ENCODE measurements around the gene CUX1. TPM values are rescaled to one million over a fixed set of nuclear protein-coding genes. Genes with fewer than 3 reads are reported as not detected.

Gene CUX1
- total RNA-seq, 2 donors from 2014 or later: 42.0 to 47.5 TPM

GRCh38 chr7:101948650-101949049 is 131.2 kb downstream of the CUX1 start:
- 95 to 96% methylated on average over 3 to 4 of the region's 4 CpGs for WGBS, 2 donors
- no peaks in the 10 kb centered on the region for H3K36me3 ChIP-seq (replicated peaks in 1 of 2; ENCODE audit: insufficient read depth in 1 of 2, low read depth in 2 of 2)
- H3K4me3 ChIP-seq: no peak overlapping the region
- peaks cover 16% of the 10 kb centered on the region for H3K4me1 ChIP-seq
- H3K27me3 ChIP-seq: no peaks in the 10 kb centered on the region
- no peak for DNase-seq
- no peaks in the 10 kb centered on the region for H3K9me3 ChIP-seq
- TF ChIP-seq CTCF (IDR thresholded peaks at IDR 0.05): no peak
- TF ChIP-seq POLR2A (IDR thresholded peaks at IDR 0.05): no peak
- no peak for ATAC-seq
- H3K27ac ChIP-seq: no peak overlapping the region
- intact Hi-C loops (cut with DNase I): no loop called here

- H3K4me1 ChIP-seq: peaks cover 16% of the 10 kb centered on the region
- H3K9me3 ChIP-seq: no peaks in the 10 kb centered on the region
- H3K4me3 ChIP-seq: no peak overlapping the region
- no peaks in the 10 kb centered on the region for H3K36me3 ChIP-seq (replicated peaks in 1 of 2; ENCODE audit: insufficient read depth in 1 of 2, low read depth in 2 of 2)
- ATAC-seq (no peak), DNase-seq (no peak)
- intact Hi-C loops (cut with DNase I): no loop called here
- TF ChIP-seq CTCF (IDR thresholded peaks at IDR 0.05): no peak
- H3K27me3 ChIP-seq: no peaks in the 10 kb centered on the region
- no peak overlapping the region for H3K27ac ChIP-seq
- WGBS, 2 donors: 88 to 92% methylated on average over 4 of the region's 4 CpGs
These were observed 133.2 kb downstream of the CUX1 start for GRCh38 chr7:101950450-101951119.

- WGBS, 2 donors: 91 to 96% methylated on average over 6 of the region's 6 CpGs
- Histone ChIP-seq H3K27ac (no peak overlapping the region), H3K36me3 (replicated peaks in 1 of 2; ENCODE audit: insufficient read depth in 1 of 2, low read depth in 2 of 2) (no peaks in the 10 kb centered on the region), H3K4me1 (peaks cover 16% of the 10 kb centered on the region), H3K4me3 (no peak overlapping the region), H3K9me3 (no peaks in the 10 kb centered on the region), H3K27me3 (no peaks in the 10 kb centered on the region)
- intact Hi-C loops (cut with DNase I): no loop called here
- ATAC-seq (no peak), DNase-seq (no peak)
- TF ChIP-seq POLR2A (IDR thresholded peaks at IDR 0.05): no peak
- TF ChIP-seq CTCF (IDR thresholded peaks at IDR 0.05): no peak
These were observed 134.3 kb downstream of the CUX1 start for GRCh38 chr7:101951757-101952156.

- intact Hi-C loops (cut with DNase I): no loop called here
- no peak for TF ChIP-seq POLR2A (IDR thresholded peaks at IDR 0.05)
- no peak for TF ChIP-seq CTCF (IDR thresholded peaks at IDR 0.05)
These were observed 135.2 kb downstream of the CUX1 start for GRCh38 chr7:101952355-101953247.

More at GRCh38 chr7:101952355-101953247, 135.2 kb downstream of the CUX1 start:
- Histone ChIP-seq H3K27ac (peak overlapping the region in 2 of 4 donors; percentile 7 to 63), H3K4me3 (no peak overlapping the region), H3K27me3 (no peaks in the 10 kb centered on the region), H3K36me3 (replicated peaks in 1 of 2; ENCODE audit: insufficient read depth in 1 of 2, low read depth in 2 of 2) (no peaks in the 10 kb centered on the region), H3K4me1 (peaks cover 11% of the 10 kb centered on the region), H3K9me3 (no peaks in the 10 kb centered on the region)
- ATAC-seq (peak; percentile 51), DNase-seq (peak in 1 of 4 donors; percentile 37)
- WGBS, 2 donors: 84 to 85% methylated on average over 25 to 28 of the region's 29 CpGs

Measured in body of pancreas (tissue), 4 donors.